ENCODE data around the gene MCCC2.

MCCC2 gene

DNA sequence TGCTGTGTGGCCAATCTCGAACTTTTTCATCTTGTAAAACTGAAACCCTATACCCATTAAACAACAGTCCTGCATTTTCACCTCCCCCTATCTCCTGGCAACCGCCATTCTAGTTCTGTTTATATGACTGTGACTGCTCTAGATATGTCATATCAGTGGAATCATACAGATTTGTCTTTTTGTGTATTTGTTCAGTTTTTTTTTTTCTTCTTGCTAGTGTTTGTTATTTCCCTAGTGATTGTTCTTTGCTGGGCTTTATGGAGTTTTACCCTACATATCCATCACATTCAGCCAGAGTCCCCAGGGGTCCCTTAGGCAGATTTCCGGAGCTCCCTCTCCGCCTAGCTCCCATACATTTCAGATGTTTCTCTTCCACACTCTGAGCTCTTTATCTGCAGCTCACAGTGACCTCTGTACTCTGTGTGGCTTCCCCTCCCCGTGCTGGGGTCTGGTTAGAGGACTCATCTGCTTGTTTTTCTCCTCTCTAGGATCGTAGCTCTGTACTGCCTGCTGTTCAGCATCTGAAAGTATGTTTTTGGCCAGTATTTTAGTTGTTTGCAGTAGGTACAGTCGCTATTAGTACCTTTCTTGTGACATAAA, 106.8 kb downstream of the MCCC2 start:
- no peak overlapping the region for H2BK120ac ChIP-seq (ENCODE audit: low read depth, low read length)
- H3K27ac ChIP-seq (ENCODE audit: low read depth, low read length) = no peak overlapping the region
- no peaks in the 10 kb centered on the region for H3K79me2 ChIP-seq (ENCODE audit: control insufficient read depth, insufficient read depth, low read length)
- no peak overlapping the region for H4K5ac ChIP-seq (ENCODE audit: low read length)
- H3K4me1 ChIP-seq (ENCODE audit: control insufficient read depth, low read depth, low read length) = no peaks in the 10 kb centered on the region
- no peak overlapping the region for H3K9ac ChIP-seq (ENCODE audit: low read length)
- no peak overlapping the region for H4K8ac ChIP-seq (ENCODE audit: low read depth, low read length)
- H3K79me1 ChIP-seq (ENCODE audit: low read length) = no peaks in the 10 kb centered on the region
- H3K4ac ChIP-seq (ENCODE audit: low read depth, low read length) = no peak overlapping the region
- H2AK5ac ChIP-seq (ENCODE audit: low read length) = no peak overlapping the region
- WGBS (ENCODE audit: extremely low coverage, insufficient coverage, low lambda C conversion rate) = no CpG with 5 or more reads among the region's 7 CpGs
- H3K27me3 ChIP-seq (ENCODE audit: insufficient read depth, low read length, poor library complexity) = no peaks in the 10 kb centered on the region
- H3K4me2 ChIP-seq (ENCODE audit: low read length) = no peak overlapping the region
- DNase-seq = peak; percentile 64
- no peak overlapping the region for H3K4me3 ChIP-seq (ENCODE audit: low read length)
- no peaks in the 10 kb centered on the region for H3K36me3 ChIP-seq (ENCODE audit: control insufficient read depth, insufficient read depth, low read length)
- H3K56ac ChIP-seq (ENCODE audit: low read length) = no peak overlapping the region
- no peak overlapping the region for H3K18ac ChIP-seq (ENCODE audit: low read length)
- H2BK15ac ChIP-seq (replicated peaks; ENCODE audit: low read depth) = no peak overlapping the region
- H2BK5ac ChIP-seq (ENCODE audit: low read length) = no peak overlapping the region
- no peak overlapping the region for H3K23ac ChIP-seq (ENCODE audit: low read length)

DNA sequence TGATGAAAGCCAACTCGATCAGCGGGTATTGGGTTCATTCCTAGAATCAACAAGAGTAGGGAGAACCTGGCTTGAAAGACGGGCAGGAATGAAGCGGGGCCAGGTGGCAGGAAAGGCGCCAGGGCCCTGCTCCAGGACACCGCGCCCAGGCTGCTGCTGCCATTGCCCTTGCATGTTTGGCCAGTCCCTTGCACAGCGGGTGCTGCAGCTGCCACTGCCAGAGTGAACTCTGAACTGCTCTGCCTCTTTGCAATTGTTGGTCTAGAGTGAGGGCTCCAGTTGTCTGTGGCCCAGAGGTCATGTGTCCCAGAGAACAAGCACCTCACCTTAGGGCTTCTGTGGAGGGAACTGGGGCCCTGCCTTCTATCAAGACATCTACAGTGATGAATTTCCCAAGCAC, 107.9 kb downstream of the MCCC2 start:
- Histone ChIP-seq H3K4ac (ENCODE audit: low read depth, low read length) (no peak overlapping the region), H3K18ac (ENCODE audit: low read length) (no peak overlapping the region), H3K4me3 (ENCODE audit: low read length) (no peak overlapping the region), H3K23ac (ENCODE audit: low read length) (no peak overlapping the region), H2BK5ac (ENCODE audit: low read length) (no peak overlapping the region), H3K79me1 (ENCODE audit: low read length) (no peaks in the 10 kb centered on the region), H4K8ac (ENCODE audit: low read depth, low read length) (no peak overlapping the region), H3K27me3 (ENCODE audit: insufficient read depth, low read length, poor library complexity) (no peaks in the 10 kb centered on the region), H3K27ac (ENCODE audit: low read depth, low read length) (no peak overlapping the region), H2BK15ac (replicated peaks; ENCODE audit: low read depth) (no peak overlapping the region), H2BK120ac (ENCODE audit: low read depth, low read length) (no peak overlapping the region), H3K4me2 (ENCODE audit: low read length) (no peak overlapping the region), H4K5ac (ENCODE audit: low read length) (no peak overlapping the region), H3K9ac (ENCODE audit: low read length) (no peak overlapping the region), H3K36me3 (ENCODE audit: control insufficient read depth, insufficient read depth, low read length) (no peaks in the 10 kb centered on the region), H3K56ac (ENCODE audit: low read length) (no peak overlapping the region), H3K79me2 (ENCODE audit: control insufficient read depth, insufficient read depth, low read length) (no peaks in the 10 kb centered on the region), H3K4me1 (ENCODE audit: control insufficient read depth, low read depth, low read length) (no peaks in the 10 kb centered on the region), H2AK5ac (ENCODE audit: low read length) (no peak overlapping the region)
- WGBS (ENCODE audit: extremely low coverage, insufficient coverage, low lambda C conversion rate) = no CpG with 5 or more reads among the region's 8 CpGs
- DNase-seq = no peak

- Histone ChIP-seq H3K79me2 (ENCODE audit: control insufficient read depth, insufficient read depth, low read length) (no peaks in the 10 kb centered on the region), H2BK5ac (ENCODE audit: low read length) (no peak overlapping the region), H3K27ac (ENCODE audit: low read depth, low read length) (no peak overlapping the region), H3K4me1 (ENCODE audit: control insufficient read depth, low read depth, low read length) (no peaks in the 10 kb centered on the region), H3K27me3 (ENCODE audit: insufficient read depth, low read length, poor library complexity) (no peaks in the 10 kb centered on the region), H3K4me3 (ENCODE audit: low read length) (no peak overlapping the region), H3K4ac (ENCODE audit: low read depth, low read length) (no peak overlapping the region), H3K4me2 (ENCODE audit: low read length) (no peak overlapping the region), H3K9ac (ENCODE audit: low read length) (no peak overlapping the region), H3K36me3 (ENCODE audit: control insufficient read depth, insufficient read depth, low read length) (no peaks in the 10 kb centered on the region), H4K8ac (ENCODE audit: low read depth, low read length) (no peak overlapping the region), H3K56ac (ENCODE audit: low read length) (no peak overlapping the region), H3K79me1 (ENCODE audit: low read length) (no peaks in the 10 kb centered on the region), H3K23ac (ENCODE audit: low read length) (no peak overlapping the region), H4K5ac (ENCODE audit: low read length) (no peak overlapping the region), H2AK5ac (ENCODE audit: low read length) (no peak overlapping the region), H3K18ac (ENCODE audit: low read length) (no peak overlapping the region), H2BK120ac (ENCODE audit: low read depth, low read length) (no peak overlapping the region), H2BK15ac (replicated peaks; ENCODE audit: low read depth) (no peak overlapping the region)
- no peak for DNase-seq
These were observed 108.5 kb downstream of the MCCC2 start for GRCh38 chr5:71695595-71695994.

DNA sequence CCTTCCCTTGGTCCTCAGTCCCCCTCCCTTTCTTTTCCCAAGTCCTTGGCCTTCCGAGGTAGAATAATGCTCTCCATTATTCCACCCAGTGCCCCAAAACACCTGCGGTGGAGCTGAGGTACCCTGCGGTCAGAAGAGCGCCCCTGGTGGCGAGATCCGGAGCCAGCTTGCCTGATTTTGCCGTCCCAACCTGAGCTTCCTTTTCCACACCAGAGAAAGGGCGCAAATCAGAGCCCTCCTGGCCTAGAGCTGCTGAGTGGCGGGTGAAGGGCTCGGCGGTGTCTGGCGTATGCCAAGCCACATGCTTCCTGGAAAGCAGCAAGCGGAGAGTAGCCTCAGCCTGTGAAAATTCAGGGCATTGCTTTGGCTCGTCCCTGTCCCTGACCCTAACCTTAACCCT, 110.8 kb downstream of the MCCC2 start:
- Histone ChIP-seq H3K79me2 (ENCODE audit: control insufficient read depth, insufficient read depth, low read length) (no peaks in the 10 kb centered on the region), H3K27ac (ENCODE audit: low read depth, low read length) (no peak overlapping the region), H3K4me3 (ENCODE audit: low read length) (no peak overlapping the region), H3K23ac (ENCODE audit: low read length) (no peak overlapping the region), H4K8ac (ENCODE audit: low read depth, low read length) (no peak overlapping the region), H3K79me1 (ENCODE audit: low read length) (no peaks in the 10 kb centered on the region), H3K27me3 (ENCODE audit: insufficient read depth, low read length, poor library complexity) (no peaks in the 10 kb centered on the region), H3K9ac (ENCODE audit: low read length) (no peak overlapping the region), H2BK15ac (replicated peaks; ENCODE audit: low read depth) (no peak overlapping the region), H3K4ac (ENCODE audit: low read depth, low read length) (no peak overlapping the region), H3K36me3 (ENCODE audit: control insufficient read depth, insufficient read depth, low read length) (no peaks in the 10 kb centered on the region), H2AK5ac (ENCODE audit: low read length) (no peak overlapping the region), H3K18ac (ENCODE audit: low read length) (no peak overlapping the region), H3K56ac (ENCODE audit: low read length) (no peak overlapping the region), H2BK5ac (ENCODE audit: low read length) (no peak overlapping the region), H3K4me2 (ENCODE audit: low read length) (no peak overlapping the region), H4K5ac (ENCODE audit: low read length) (no peak overlapping the region), H3K4me1 (ENCODE audit: control insufficient read depth, low read depth, low read length) (no peaks in the 10 kb centered on the region), H2BK120ac (ENCODE audit: low read depth, low read length) (no peak overlapping the region)
- no CpG with 5 or more reads among the region's 14 CpGs for WGBS (ENCODE audit: extremely low coverage, insufficient coverage, low lambda C conversion rate)
- peak; percentile 72 for DNase-seq

DNA sequence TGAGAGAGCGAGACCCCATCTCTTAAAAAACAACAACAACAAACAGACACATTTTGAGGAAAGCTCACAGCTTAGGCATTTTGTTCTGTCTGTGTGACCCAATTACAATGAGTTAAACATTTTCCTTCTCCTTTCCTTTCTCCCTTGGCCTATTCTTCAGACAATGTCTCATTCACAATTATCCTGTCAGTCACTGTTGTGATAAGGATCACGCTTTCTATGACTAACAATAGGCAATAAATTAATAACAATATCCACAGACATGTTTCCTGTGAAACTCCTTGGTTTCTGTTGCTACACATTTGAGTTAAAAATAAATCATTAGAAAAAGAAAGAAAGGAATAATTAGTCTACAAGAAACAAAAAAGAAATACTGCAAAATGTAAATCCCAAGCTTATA, 112.1 kb downstream of the MCCC2 start:
- WGBS (ENCODE audit: extremely low coverage, insufficient coverage, low lambda C conversion rate) = no CpG with 5 or more reads among the region's 2 CpGs
- no peak overlapping the region for H4K5ac ChIP-seq (ENCODE audit: low read length)
- no peak overlapping the region for H2AK5ac ChIP-seq (ENCODE audit: low read length)
- H4K8ac ChIP-seq (ENCODE audit: low read depth, low read length) = no peak overlapping the region
- no peak overlapping the region for H2BK15ac ChIP-seq (replicated peaks; ENCODE audit: low read depth)
- no peaks in the 10 kb centered on the region for H3K27me3 ChIP-seq (ENCODE audit: insufficient read depth, low read length, poor library complexity)
- H3K36me3 ChIP-seq (ENCODE audit: control insufficient read depth, insufficient read depth, low read length) = no peaks in the 10 kb centered on the region
- H3K79me1 ChIP-seq (ENCODE audit: low read length) = no peaks in the 10 kb centered on the region
- H3K18ac ChIP-seq (ENCODE audit: low read length) = no peak overlapping the region
- H3K9ac ChIP-seq (ENCODE audit: low read length) = no peak overlapping the region
- no peak overlapping the region for H3K4me2 ChIP-seq (ENCODE audit: low read length)
- H3K56ac ChIP-seq (ENCODE audit: low read length) = no peak overlapping the region
- DNase-seq = no peak
- no peak overlapping the region for H2BK5ac ChIP-seq (ENCODE audit: low read length)
- H3K79me2 ChIP-seq (ENCODE audit: control insufficient read depth, insufficient read depth, low read length) = no peaks in the 10 kb centered on the region
- no peak overlapping the region for H3K4ac ChIP-seq (ENCODE audit: low read depth, low read length)
- peaks cover 4% of the 10 kb centered on the region for H3K4me1 ChIP-seq (ENCODE audit: control insufficient read depth, low read depth, low read length)
- H3K23ac ChIP-seq (ENCODE audit: low read length) = no peak overlapping the region
- H3K27ac ChIP-seq (ENCODE audit: low read depth, low read length) = no peak overlapping the region
- H2BK120ac ChIP-seq (ENCODE audit: low read depth, low read length) = no peak overlapping the region
- H3K4me3 ChIP-seq (ENCODE audit: low read length) = no peak overlapping the region

- H3K27ac ChIP-seq (ENCODE audit: low read depth, low read length) = no peak overlapping the region
- no peak overlapping the region for H4K8ac ChIP-seq (ENCODE audit: low read depth, low read length)
- no peak overlapping the region for H3K56ac ChIP-seq (ENCODE audit: low read length)
- H2BK120ac ChIP-seq (ENCODE audit: low read depth, low read length) = no peak overlapping the region
- no peak overlapping the region for H2AK5ac ChIP-seq (ENCODE audit: low read length)
- no peak overlapping the region for H3K23ac ChIP-seq (ENCODE audit: low read length)
- H3K4me1 ChIP-seq (ENCODE audit: control insufficient read depth, low read depth, low read length) = peaks cover 4% of the 10 kb centered on the region
- H3K79me1 ChIP-seq (ENCODE audit: low read length) = no peaks in the 10 kb centered on the region
- no peak overlapping the region for H3K4me3 ChIP-seq (ENCODE audit: low read length)
- H2BK15ac ChIP-seq (replicated peaks; ENCODE audit: low read depth) = no peak overlapping the region
- no peak overlapping the region for H3K18ac ChIP-seq (ENCODE audit: low read length)
- H3K36me3 ChIP-seq (ENCODE audit: control insufficient read depth, insufficient read depth, low read length) = no peaks in the 10 kb centered on the region
- no peak for DNase-seq
- no peak overlapping the region for H3K4ac ChIP-seq (ENCODE audit: low read depth, low read length)
- no peak overlapping the region for H3K9ac ChIP-seq (ENCODE audit: low read length)
- WGBS (ENCODE audit: extremely low coverage, insufficient coverage, low lambda C conversion rate) = no CpG with 5 or more reads among the region's 2 CpGs
- no peak overlapping the region for H2BK5ac ChIP-seq (ENCODE audit: low read length)
- no peaks in the 10 kb centered on the region for H3K79me2 ChIP-seq (ENCODE audit: control insufficient read depth, insufficient read depth, low read length)
- H4K5ac ChIP-seq (ENCODE audit: low read length) = no peak overlapping the region
- H3K4me2 ChIP-seq (ENCODE audit: low read length) = no peak overlapping the region
- H3K27me3 ChIP-seq (ENCODE audit: insufficient read depth, low read length, poor library complexity) = no peaks in the 10 kb centered on the region
These were observed 112.6 kb downstream of the MCCC2 start for GRCh38 chr5:71699751-71700150.

Data from mesendoderm (in vitro differentiated cells).